ENCODE data around the gene UVRAG.

Gene UVRAG

DNA sequence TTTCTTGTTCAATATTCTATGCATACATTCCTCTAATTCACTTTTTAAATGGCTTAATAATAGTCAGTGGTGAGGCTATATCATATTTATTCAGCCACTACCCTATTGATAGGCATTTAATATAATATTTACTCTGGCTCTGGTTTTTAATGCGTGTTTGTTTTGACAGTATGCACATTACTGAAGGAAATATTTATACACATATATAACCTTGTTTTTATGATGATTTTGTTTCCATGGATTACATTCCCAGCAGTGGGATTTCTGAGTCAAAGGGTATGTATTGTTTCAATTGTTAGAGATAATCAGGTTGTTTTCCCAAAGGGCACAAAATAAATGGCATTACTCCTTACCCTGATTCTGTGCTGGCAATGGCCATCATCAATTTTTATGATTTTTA lies 105.8 kb downstream of the UVRAG start:
- Histone ChIP-seq H3K27me3 (ENCODE audit: low read length) (no peaks in the 10 kb centered on the region), H2AFZ (ENCODE audit: low read depth, low read length, severe bottlenecking) (no peak overlapping the region), H3K9me2 (replicated peaks; ENCODE audit: insufficient read depth, low read length) (no peaks in the 10 kb centered on the region), H3K4me3 (ENCODE audit: insufficient read depth, low read length, poor library complexity, severe bottlenecking) (no peak overlapping the region), H4K20me1 (ENCODE audit: low read depth, low read length) (no peaks in the 10 kb centered on the region), H3F3A (ENCODE audit: insufficient read depth) (no peaks in the 10 kb centered on the region; the same call in 1 of the 2 replicates), H3K9ac (ENCODE audit: low read length) (no peak overlapping the region), H3K4me2 (ENCODE audit: low read depth, low read length, poor library complexity, severe bottlenecking) (no peak overlapping the region), H3K9me3 (ENCODE audit: insufficient read depth, low read length) (no peaks in the 10 kb centered on the region), H3K79me2 (ENCODE audit: insufficient read depth, low read length) (peaks cover 24% of the 10 kb centered on the region; the same call in 1 of the 2 replicates), H3K27ac (ENCODE audit: low read depth, low read length) (no peak overlapping the region), H3K36me3 (ENCODE audit: low read length) (0 out of 2 replicates have a peak, but pooled peaks cover 2% of the 10 kb centered on the region)
- TF ChIP-seq, protein P1, sequence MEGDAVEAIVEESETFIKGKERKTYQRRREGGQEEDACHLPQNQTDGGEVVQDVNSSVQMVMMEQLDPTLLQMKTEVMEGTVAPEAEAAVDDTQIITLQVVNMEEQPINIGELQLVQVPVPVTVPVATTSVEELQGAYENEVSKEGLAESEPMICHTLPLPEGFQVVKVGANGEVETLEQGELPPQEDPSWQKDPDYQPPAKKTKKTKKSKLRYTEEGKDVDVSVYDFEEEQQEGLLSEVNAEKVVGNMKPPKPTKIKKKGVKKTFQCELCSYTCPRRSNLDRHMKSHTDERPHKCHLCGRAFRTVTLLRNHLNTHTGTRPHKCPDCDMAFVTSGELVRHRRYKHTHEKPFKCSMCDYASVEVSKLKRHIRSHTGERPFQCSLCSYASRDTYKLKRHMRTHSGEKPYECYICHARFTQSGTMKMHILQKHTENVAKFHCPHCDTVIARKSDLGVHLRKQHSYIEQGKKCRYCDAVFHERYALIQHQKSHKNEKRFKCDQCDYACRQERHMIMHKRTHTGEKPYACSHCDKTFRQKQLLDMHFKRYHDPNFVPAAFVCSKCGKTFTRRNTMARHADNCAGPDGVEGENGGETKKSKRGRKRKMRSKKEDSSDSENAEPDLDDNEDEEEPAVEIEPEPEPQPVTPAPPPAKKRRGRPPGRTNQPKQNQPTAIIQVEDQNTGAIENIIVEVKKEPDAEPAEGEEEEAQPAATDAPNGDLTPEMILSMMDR (IDR thresholded peaks at IDR 0.05; ENCODE audit: insufficient read depth, low read length, poor library complexity, severe bottlenecking): no peak
- TF ChIP-seq EZH2phosphoT487 (conservative IDR thresholded peaks at IDR 0.05; ENCODE audit: low read length): no peak

DNA sequence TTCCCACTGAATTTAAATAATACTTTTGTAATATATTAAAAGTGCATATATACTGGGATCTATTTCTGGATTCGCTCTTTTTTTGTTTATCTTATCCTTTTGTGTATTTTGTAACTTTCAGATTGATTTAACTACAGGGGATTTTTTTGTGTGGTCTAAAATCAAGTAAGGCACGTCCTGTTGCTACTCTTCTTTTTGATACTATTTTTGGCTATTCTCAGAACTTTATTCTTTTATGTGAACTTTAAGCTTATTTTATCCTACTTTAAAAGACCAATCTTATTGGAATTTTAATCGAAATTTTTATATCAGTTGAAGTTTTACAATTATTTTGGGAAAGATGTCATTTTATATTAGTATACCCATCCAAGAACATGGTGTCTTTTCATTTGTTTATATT lies 106.8 kb downstream of the UVRAG start:
- H3K27ac ChIP-seq (ENCODE audit: low read depth, low read length): no peak overlapping the region
- TF ChIP-seq, protein P1 (IDR thresholded peaks at IDR 0.05; ENCODE audit: insufficient read depth, low read length, poor library complexity, severe bottlenecking): no peak
- no peak for TF ChIP-seq EZH2phosphoT487 (conservative IDR thresholded peaks at IDR 0.05; ENCODE audit: low read length)
- H4K20me1 ChIP-seq (ENCODE audit: low read depth, low read length): no peaks in the 10 kb centered on the region
- no peaks in the 10 kb centered on the region; the same call in 1 of the 2 replicates for H3F3A ChIP-seq (ENCODE audit: insufficient read depth)
- H3K9ac ChIP-seq (ENCODE audit: low read length): no peak overlapping the region
- H3K4me2 ChIP-seq (ENCODE audit: low read depth, low read length, poor library complexity, severe bottlenecking): no peak overlapping the region
- H3K27me3 ChIP-seq (ENCODE audit: low read length): no peaks in the 10 kb centered on the region
- H2AFZ ChIP-seq (ENCODE audit: low read depth, low read length, severe bottlenecking): no peak overlapping the region
- peaks cover 20% of the 10 kb centered on the region; the same call in 1 of the 2 replicates for H3K79me2 ChIP-seq (ENCODE audit: insufficient read depth, low read length)
- 0 out of 2 replicates have a peak, but pooled peaks cover 2% of the 10 kb centered on the region for H3K36me3 ChIP-seq (ENCODE audit: low read length)
- no peaks in the 10 kb centered on the region for H3K9me2 ChIP-seq (replicated peaks; ENCODE audit: insufficient read depth, low read length)
- no peaks in the 10 kb centered on the region for H3K9me3 ChIP-seq (ENCODE audit: insufficient read depth, low read length)
- no peak overlapping the region for H3K4me3 ChIP-seq (ENCODE audit: insufficient read depth, low read length, poor library complexity, severe bottlenecking)

DNA sequence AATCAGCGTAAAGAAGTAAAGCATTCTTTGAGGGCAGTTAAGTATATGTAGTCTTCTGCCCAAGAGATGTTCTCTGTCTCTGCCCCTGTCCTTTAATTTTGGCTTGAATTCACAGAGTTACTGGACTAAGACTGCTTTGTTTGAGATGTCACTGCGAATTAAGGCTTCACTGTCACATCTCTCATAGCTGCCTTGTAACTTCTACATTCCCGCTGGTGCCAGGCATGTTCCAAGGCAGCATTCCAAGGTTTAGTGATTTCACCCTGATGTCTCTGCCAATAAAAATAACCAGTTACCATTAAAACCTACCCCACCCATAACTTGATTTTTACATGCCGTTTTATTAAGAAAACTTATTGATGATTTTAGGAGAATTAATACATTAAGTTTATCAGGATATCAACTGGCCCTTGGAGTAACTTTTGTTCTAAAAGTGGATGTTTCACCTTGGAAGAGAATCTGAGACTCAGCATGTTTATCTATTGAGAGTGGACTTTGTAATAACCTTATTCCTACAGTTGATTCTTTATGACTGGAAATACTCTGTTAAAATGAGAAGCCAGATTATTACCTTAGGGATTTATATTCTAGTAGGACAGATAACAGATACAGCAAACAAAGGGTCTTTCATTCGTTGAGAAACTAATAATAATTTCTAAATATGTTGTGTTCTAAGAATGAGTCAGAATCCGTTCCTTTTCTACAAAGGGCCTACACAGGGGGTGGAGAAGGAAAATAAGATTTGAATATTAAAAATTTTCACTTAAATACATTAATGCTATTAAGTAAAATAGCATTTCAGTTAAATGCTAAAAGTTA lies 110.2 kb downstream of the UVRAG start:
- Histone ChIP-seq H3K4me2 (ENCODE audit: low read depth, low read length, poor library complexity, severe bottlenecking) (no peak overlapping the region), H3K79me2 (ENCODE audit: insufficient read depth, low read length) (peaks cover 20% of the 10 kb centered on the region)
- TF ChIP-seq EZH2phosphoT487 (conservative IDR thresholded peaks at IDR 0.05; ENCODE audit: low read length): no peak
- TF ChIP-seq, protein P1 (IDR thresholded peaks at IDR 0.05; ENCODE audit: insufficient read depth, low read length, poor library complexity, severe bottlenecking): no peak

More for the DNA sequence above, 110.2 kb downstream of the UVRAG start:
- Histone ChIP-seq H3K27me3 (ENCODE audit: low read length) (no peaks in the 10 kb centered on the region), H3K9me2 (replicated peaks; ENCODE audit: insufficient read depth, low read length) (no peaks in the 10 kb centered on the region), H3K9me3 (ENCODE audit: insufficient read depth, low read length) (no peaks in the 10 kb centered on the region), H3K36me3 (ENCODE audit: low read length) (0 out of 2 replicates have a peak, but pooled peaks cover 2% of the 10 kb centered on the region), H3K27ac (ENCODE audit: low read depth, low read length) (no peak overlapping the region), H3F3A (ENCODE audit: insufficient read depth) (no peaks in the 10 kb centered on the region; the same call in 1 of the 2 replicates), H2AFZ (ENCODE audit: low read depth, low read length, severe bottlenecking) (no peak overlapping the region), H4K20me1 (ENCODE audit: low read depth, low read length) (no peaks in the 10 kb centered on the region), H3K4me3 (ENCODE audit: insufficient read depth, low read length, poor library complexity, severe bottlenecking) (no peak overlapping the region), H3K9ac (ENCODE audit: low read length) (no peak overlapping the region)
